ENCODE results near the gene CDO1.

GRCh38 chr5:115815006-115815692 is 1.3 kb downstream of the CDO1 start:
- TF ChIP-seq POLR2A (IDR thresholded peaks at IDR 0.05; ENCODE audit: low read depth, low read length), result no peak
- no peak for TF ChIP-seq POLR2AphosphoS5 (IDR thresholded peaks at IDR 0.05; ENCODE audit: low read depth, low read length)

Measured in GM12891 (cell line).